Measurements from ENCODE around the gene TBATA. TPM values are rescaled to one million over a fixed set of nuclear protein-coding genes. Genes with fewer than 3 reads are reported as not detected.

The TBATA gene
- total RNA-seq, 1 donor from 2014 or later, result not detected

- Mint-ChIP-seq H3K27me3 (ENCODE audit: unreplicated experiment) (peaks cover 5% of the 10 kb centered on the region), H3K36me3 (ENCODE audit: unreplicated experiment) (no peaks in the 10 kb centered on the region), H3K4me3 (ENCODE audit: unreplicated experiment) (no peak overlapping the region), H3K27ac (ENCODE audit: unreplicated experiment) (no peak overlapping the region), H3K4me1 (ENCODE audit: low read depth, unreplicated experiment) (peaks cover 2% of the 10 kb centered on the region), H3K9me3 (ENCODE audit: unreplicated experiment) (peaks cover 3% of the 10 kb centered on the region)
- no peak for DNase-seq
- no peak for TF ChIP-seq CTCF (IDR thresholded peaks at IDR 0.05; ENCODE audit: partially characterized antibody, unreplicated experiment)
Measured at GRCh38 chr10:70782746-70783680, 2.2 kb downstream of the TBATA start.

- Mint-ChIP-seq H3K9me3 (ENCODE audit: unreplicated experiment) (peaks cover 6% of the 10 kb centered on the region), H3K4me3 (ENCODE audit: unreplicated experiment) (no peak overlapping the region), H3K27ac (ENCODE audit: unreplicated experiment) (no peak overlapping the region), H3K36me3 (ENCODE audit: unreplicated experiment) (no peaks in the 10 kb centered on the region), H3K27me3 (ENCODE audit: unreplicated experiment) (peaks cover 5% of the 10 kb centered on the region), H3K4me1 (ENCODE audit: low read depth, unreplicated experiment) (peaks cover 2% of the 10 kb centered on the region)
- no peak for TF ChIP-seq CTCF (IDR thresholded peaks at IDR 0.05; ENCODE audit: partially characterized antibody, unreplicated experiment)
- no peak for DNase-seq
Measured at GRCh38 chr10:70782086-70782745, 3.0 kb downstream of the TBATA start.

GRCh38 chr10:70781461-70782051 lies 3.6 kb downstream of the TBATA start:
- no peak for DNase-seq
- peaks cover 2% of the 10 kb centered on the region for H3K4me1 Mint-ChIP-seq (ENCODE audit: low read depth, unreplicated experiment)
- no peaks in the 10 kb centered on the region for H3K36me3 Mint-ChIP-seq (ENCODE audit: unreplicated experiment)
- no peak overlapping the region for H3K27ac Mint-ChIP-seq (ENCODE audit: unreplicated experiment)
- H3K9me3 Mint-ChIP-seq (ENCODE audit: unreplicated experiment), result peaks cover 6% of the 10 kb centered on the region
- peaks cover 5% of the 10 kb centered on the region for H3K27me3 Mint-ChIP-seq (ENCODE audit: unreplicated experiment)
- no peak overlapping the region for H3K4me3 Mint-ChIP-seq (ENCODE audit: unreplicated experiment)
- TF ChIP-seq CTCF (IDR thresholded peaks at IDR 0.05; ENCODE audit: partially characterized antibody, unreplicated experiment), result no peak

- Mint-ChIP-seq H3K4me1 (ENCODE audit: low read depth, unreplicated experiment) (peaks cover 2% of the 10 kb centered on the region), H3K4me3 (ENCODE audit: unreplicated experiment) (no peak overlapping the region), H3K9me3 (ENCODE audit: unreplicated experiment) (peaks cover 6% of the 10 kb centered on the region), H3K27ac (ENCODE audit: unreplicated experiment) (no peak overlapping the region), H3K36me3 (ENCODE audit: unreplicated experiment) (no peaks in the 10 kb centered on the region), H3K27me3 (ENCODE audit: unreplicated experiment) (peaks cover 6% of the 10 kb centered on the region)
- TF ChIP-seq CTCF (IDR thresholded peaks at IDR 0.05; ENCODE audit: partially characterized antibody, unreplicated experiment), result no peak
- no peak for DNase-seq
Measured at GRCh38 chr10:70780772-70781171, 4.4 kb downstream of the TBATA start.
